ENCODE measurements around the gene PAPPA2.

PAPPA2 gene

DNA sequence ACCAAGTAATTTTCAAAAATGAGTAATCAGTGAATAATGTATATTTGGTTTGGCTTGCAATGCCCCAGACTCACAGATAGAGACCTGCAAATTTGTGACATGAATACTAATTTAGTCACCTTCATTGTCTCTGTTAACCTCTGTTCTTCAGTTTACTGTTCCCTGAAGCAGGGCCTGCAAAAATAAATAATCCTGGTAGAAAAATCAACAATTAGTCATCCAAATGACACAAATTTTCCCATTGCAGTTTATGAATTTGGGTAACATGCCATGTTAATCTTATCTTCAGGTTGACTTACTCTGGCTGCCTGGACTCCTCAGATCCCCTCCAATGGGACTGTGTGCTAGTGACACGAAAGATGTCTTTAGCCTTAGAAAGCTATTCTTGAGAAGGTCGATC, 289.5 kb downstream of the PAPPA2 start:
- ChIA-PET CTCF (interaction anchor here (0.8 kb wide), 1 partner anchor 27 kb away, joined by 3 read pairs; no protein-coding TSS in a partner anchor), POLR2A (no interaction called here)
- H3K4me3 ChIP-seq (ENCODE audit: low read depth, low read length): no peak overlapping the region
- H3K4me1 ChIP-seq (ENCODE audit: control insufficient read depth, insufficient read depth, low read length): no peaks in the 10 kb centered on the region; the same call in 1 of the 2 replicates
- TF ChIP-seq, protein P1, sequence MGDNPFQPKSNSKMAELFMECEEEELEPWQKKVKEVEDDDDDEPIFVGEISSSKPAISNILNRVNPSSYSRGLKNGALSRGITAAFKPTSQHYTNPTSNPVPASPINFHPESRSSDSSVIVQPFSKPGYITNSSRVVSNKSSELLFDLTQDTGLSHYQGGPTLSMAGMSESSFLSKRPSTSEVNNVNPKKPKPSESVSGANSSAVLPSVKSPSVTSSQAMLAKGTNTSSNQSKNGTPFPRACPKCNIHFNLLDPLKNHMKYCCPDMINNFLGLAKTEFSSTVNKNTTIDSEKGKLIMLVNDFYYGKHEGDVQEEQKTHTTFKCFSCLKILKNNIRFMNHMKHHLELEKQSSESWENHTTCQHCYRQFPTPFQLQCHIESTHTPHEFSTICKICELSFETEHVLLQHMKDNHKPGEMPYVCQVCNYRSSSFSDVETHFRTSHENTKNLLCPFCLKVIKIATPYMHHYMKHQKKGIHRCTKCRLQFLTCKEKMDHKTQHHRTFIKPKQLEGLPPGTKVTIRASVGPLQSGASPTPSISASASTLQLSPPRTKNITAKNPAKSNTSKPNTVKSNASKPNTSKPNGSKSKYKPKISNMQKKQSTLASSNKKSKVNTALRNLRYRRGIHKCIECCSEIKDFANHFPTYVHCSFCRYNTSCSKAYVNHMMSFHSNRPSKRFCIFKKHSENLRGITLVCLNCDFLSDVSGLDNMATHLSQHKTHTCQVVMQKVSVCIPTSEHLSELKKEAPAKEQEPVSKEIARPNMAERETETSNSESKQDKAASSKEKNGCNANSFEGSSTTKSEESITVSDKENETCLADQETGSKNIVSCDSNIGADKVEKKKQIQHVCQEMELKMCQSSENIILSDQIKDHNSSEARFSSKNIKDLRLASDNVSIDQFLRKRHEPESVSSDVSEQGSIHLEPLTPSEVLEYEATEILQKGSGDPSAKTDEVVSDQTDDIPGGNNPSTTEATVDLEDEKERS (tag by site-specific recombination; IDR thresholded peaks at IDR 0.05): no peak
- TF ChIP-seq ZNF792 (tag by site-specific recombination; IDR thresholded peaks at IDR 0.05): no peak
- no peak for TF ChIP-seq ZNF768 (tag by site-specific recombination; IDR thresholded peaks at IDR 0.05)
- TF ChIP-seq ZNF785 (tag by site-specific recombination; IDR thresholded peaks at IDR 0.05): no peak
- no peak for TF ChIP-seq ZNF510 (tag by site-specific recombination; IDR thresholded peaks at IDR 0.05; ENCODE audit: insufficient replicate concordance)
- TF ChIP-seq ZNF596 (tag by site-specific recombination; IDR thresholded peaks at IDR 0.05): no peak
- TF ChIP-seq ZNF132 (tag by site-specific recombination; IDR thresholded peaks at IDR 0.05; ENCODE audit: borderline replicate concordance): no peak
- TF ChIP-seq MEIS1 (CRISPR knock-in tag; IDR thresholded peaks at IDR 0.05; ENCODE audit: borderline replicate concordance): no peak
- TF ChIP-seq, protein P2, sequence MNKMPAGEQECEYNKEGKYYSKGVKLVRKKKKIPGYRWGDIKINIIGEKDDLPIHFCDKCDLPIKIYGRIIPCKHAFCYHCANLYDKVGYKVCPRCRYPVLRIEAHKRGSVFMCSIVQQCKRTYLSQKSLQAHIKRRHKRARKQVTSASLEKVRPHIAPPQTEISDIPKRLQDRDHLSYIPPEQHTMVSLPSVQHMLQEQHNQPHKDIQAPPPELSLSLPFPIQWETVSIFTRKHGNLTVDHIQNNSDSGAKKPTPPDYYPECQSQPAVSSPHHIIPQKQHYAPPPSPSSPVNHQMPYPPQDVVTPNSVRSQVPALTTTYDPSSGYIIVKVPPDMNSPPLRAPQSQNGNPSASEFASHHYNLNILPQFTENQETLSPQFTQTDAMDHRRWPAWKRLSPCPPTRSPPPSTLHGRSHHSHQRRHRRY (tag by site-specific recombination; IDR thresholded peaks at IDR 0.05): no peak
- no peak for TF ChIP-seq ZNF311 (tag by site-specific recombination; IDR thresholded peaks at IDR 0.05; ENCODE audit: borderline replicate concordance)
- no peak for TF ChIP-seq ZBTB8A (tag by site-specific recombination; IDR thresholded peaks at IDR 0.05)
- TF ChIP-seq MZF1 (tag by site-specific recombination; IDR thresholded peaks at IDR 0.05; ENCODE audit: borderline replicate concordance): no peak
- no peak for TF ChIP-seq ZNF266 (tag by site-specific recombination; IDR thresholded peaks at IDR 0.05; ENCODE audit: low read depth)
- no peak for TF ChIP-seq GLIS2 (tag by site-specific recombination; IDR thresholded peaks at IDR 0.05)
- TF ChIP-seq ZNF138 (tag by site-specific recombination; IDR thresholded peaks at IDR 0.05; ENCODE audit: borderline replicate concordance): no peak
- no peak for TF ChIP-seq ZNF624 (tag by site-specific recombination; IDR thresholded peaks at IDR 0.05)
- no peaks in the 10 kb centered on the region for H3K9me3 ChIP-seq (ENCODE audit: control insufficient read depth, insufficient read depth, low read depth, low read length)
- no peak overlapping the region for H3K27ac ChIP-seq (ENCODE audit: extremely low read depth, low read depth, low read length)
- H3K36me3 ChIP-seq (ENCODE audit: control insufficient read depth in 2 of 2, insufficient read depth in 1 of 2, low read length in 2 of 2): no peaks in the 10 kb centered on the region

DNA sequence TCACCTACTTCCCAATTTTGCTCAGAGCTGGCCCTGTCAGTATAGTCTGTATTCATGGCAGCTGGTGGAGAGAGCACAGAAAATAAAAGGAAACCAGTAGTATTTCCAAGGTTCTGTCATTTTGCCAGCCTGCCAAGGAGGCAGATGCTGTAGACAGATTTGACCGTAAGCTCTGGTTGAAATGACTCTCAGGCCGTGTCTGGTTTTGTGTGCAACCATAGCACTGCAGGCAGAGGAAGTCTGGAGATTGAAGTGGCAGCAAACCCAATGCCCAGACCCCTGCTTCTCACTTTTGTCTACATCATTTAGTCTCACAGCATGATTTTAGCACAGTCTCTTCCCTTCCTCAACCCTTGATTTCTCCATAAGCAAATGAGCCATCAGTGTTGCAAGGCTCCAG, 291.7 kb downstream of the PAPPA2 start:
- Histone ChIP-seq H3K9me3 (ENCODE audit: control insufficient read depth, insufficient read depth, low read depth, low read length) (no peaks in the 10 kb centered on the region), H3K27ac (ENCODE audit: extremely low read depth, low read depth, low read length) (no peak overlapping the region), H3K4me3 (ENCODE audit: low read depth, low read length) (no peak overlapping the region), H3K36me3 (ENCODE audit: control insufficient read depth in 2 of 2, insufficient read depth in 1 of 2, low read length in 2 of 2) (no peaks in the 10 kb centered on the region), H3K4me1 (ENCODE audit: control insufficient read depth, insufficient read depth, low read length) (no peaks in the 10 kb centered on the region; the same call in 1 of the 2 replicates)
- POLR2A ChIA-PET: no interaction called here
- CTCF ChIA-PET: interaction anchor here (0.9 kb wide), 1 partner anchor 19 kb away, joined by 3 read pairs; no protein-coding TSS in a partner anchor
- no peak for TF ChIP-seq ZBTB20 (tag by site-specific recombination; IDR thresholded peaks at IDR 0.05)
- TF ChIP-seq ZNF155 (tag by site-specific recombination; IDR thresholded peaks at IDR 0.05): no peak
- no peak for TF ChIP-seq YY2 (tag by site-specific recombination; IDR thresholded peaks at IDR 0.05)
- TF ChIP-seq, protein P3, sequence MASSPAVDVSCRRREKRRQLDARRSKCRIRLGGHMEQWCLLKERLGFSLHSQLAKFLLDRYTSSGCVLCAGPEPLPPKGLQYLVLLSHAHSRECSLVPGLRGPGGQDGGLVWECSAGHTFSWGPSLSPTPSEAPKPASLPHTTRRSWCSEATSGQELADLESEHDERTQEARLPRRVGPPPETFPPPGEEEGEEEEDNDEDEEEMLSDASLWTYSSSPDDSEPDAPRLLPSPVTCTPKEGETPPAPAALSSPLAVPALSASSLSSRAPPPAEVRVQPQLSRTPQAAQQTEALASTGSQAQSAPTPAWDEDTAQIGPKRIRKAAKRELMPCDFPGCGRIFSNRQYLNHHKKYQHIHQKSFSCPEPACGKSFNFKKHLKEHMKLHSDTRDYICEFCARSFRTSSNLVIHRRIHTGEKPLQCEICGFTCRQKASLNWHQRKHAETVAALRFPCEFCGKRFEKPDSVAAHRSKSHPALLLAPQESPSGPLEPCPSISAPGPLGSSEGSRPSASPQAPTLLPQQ (tag by site-specific recombination; IDR thresholded peaks at IDR 0.05): no peak
- TF ChIP-seq ZNF521 (tag by site-specific recombination; IDR thresholded peaks at IDR 0.05): no peak
- TF ChIP-seq ZFP41 (tag by site-specific recombination; IDR thresholded peaks at IDR 0.05; ENCODE audit: borderline replicate concordance): no peak
- TF ChIP-seq ZNF600 (tag by site-specific recombination; IDR thresholded peaks at IDR 0.05): no peak
- TF ChIP-seq, protein P4, sequence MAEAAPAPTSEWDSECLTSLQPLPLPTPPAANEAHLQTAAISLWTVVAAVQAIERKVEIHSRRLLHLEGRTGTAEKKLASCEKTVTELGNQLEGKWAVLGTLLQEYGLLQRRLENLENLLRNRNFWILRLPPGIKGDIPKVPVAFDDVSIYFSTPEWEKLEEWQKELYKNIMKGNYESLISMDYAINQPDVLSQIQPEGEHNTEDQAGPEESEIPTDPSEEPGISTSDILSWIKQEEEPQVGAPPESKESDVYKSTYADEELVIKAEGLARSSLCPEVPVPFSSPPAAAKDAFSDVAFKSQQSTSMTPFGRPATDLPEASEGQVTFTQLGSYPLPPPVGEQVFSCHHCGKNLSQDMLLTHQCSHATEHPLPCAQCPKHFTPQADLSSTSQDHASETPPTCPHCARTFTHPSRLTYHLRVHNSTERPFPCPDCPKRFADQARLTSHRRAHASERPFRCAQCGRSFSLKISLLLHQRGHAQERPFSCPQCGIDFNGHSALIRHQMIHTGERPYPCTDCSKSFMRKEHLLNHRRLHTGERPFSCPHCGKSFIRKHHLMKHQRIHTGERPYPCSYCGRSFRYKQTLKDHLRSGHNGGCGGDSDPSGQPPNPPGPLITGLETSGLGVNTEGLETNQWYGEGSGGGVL (tag by site-specific recombination; IDR thresholded peaks at IDR 0.05): no peak
- TF ChIP-seq ZNF658 (tag by site-specific recombination; IDR thresholded peaks at IDR 0.05): no peak
- TF ChIP-seq ZNF830 (tag by site-specific recombination; IDR thresholded peaks at IDR 0.05; ENCODE audit: low read depth): no peak
- TF ChIP-seq ZNF266 (tag by site-specific recombination; IDR thresholded peaks at IDR 0.05; ENCODE audit: low read depth): no peak
- no peak for TF ChIP-seq ZNF530 (tag by site-specific recombination; IDR thresholded peaks at IDR 0.05; ENCODE audit: low read depth)
- no peak for TF ChIP-seq ZNF660 (tag by site-specific recombination; IDR thresholded peaks at IDR 0.05)
